Activated T-helper 17 cell treated with anti-CD3 and anti-CD28 coated beads, Interleukin-2, amount 50 U/mL, for 72 hours (primary cell): ENCODE measurements around the gene PLCB2. TPM values are rescaled to one million over a fixed set of nuclear protein-coding genes. Genes with fewer than 3 reads are reported as not detected.

Experiments used
- ATAC-seq: fragments of 150-1000 bp; cut with Tn5 transposase; replicated peaks from 2 replicates; pipeline ENCODE4 v1.10.0; 2021; ENCODE audit warnings: mild to moderate bottlenecking, moderate library complexity
- H3K27ac Mint-ChIP-seq: one replicate; pipeline ENCODE4 v1.8.0; 2022; ENCODE audit warnings: mixed read lengths
- H3K27me3 Mint-ChIP-seq: one replicate; pipeline ENCODE4 v1.8.0; 2022; ENCODE audit warnings: mixed read lengths
- H3K36me3 Mint-ChIP-seq: one replicate; pipeline ENCODE4 v1.8.0; 2022; ENCODE audit warnings: low read depth, mild to moderate bottlenecking, mixed read lengths
- H3K4me1 Mint-ChIP-seq: one replicate; pipeline ENCODE4 v1.8.0; 2022; ENCODE audit warnings: mixed read lengths
- H3K4me3 Mint-ChIP-seq: one replicate; pipeline ENCODE4 v1.8.0; 2022; ENCODE audit warnings: mild to moderate bottlenecking, mixed read lengths
- H3K9me3 Mint-ChIP-seq: one replicate; pipeline ENCODE4 v1.8.0; 2022; ENCODE audit warnings: mixed read lengths
- total RNA-seq, 2 donors: library from RNA; stranded (reverse); gene quantifications; one replicate each; pipeline ENCODE4 v1.2.3, GENCODE V29; 2022

The PLCB2 gene
- total RNA-seq, 2 donors from 2014 or later: 111 to 116 TPM

DNA sequence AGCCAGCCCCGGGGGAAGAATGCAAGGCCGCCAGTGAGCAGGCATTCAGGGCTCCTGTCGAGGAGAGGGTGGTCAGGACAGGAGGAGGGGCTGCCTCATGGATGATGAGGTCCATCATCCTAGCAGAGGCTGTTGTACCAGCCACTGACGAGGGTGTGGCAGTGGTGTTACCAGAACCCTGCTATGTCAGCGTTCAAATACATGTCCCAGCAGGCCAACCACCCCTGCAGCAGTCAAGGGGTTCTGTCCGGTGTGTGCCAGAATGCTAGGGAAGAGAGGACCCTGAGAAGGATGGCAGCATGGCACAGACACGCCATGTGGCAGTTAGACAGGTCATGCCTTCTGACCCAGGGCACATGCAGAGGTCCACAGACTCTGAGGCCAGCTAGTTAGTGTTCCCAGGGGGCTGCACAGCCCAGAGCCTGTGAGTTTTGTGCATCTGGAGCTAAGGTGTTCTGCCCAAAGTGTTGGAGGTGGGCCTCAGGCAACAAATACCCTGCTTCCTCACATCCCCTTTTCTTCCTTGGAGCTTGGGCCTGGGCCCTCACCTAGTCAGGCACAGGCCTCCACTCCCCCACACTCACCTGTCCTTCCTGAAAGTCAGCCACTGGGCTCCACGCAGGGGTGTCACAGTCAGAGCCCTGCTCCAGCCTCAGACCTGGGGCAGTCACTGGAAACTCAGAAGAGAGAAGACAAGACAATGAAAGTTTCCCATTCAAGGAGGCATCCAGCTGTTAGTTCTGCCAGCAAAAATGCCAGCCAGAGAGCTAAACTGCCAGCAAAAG, 61.0 kb downstream of the PLCB2 start:
- H3K4me1 Mint-ChIP-seq: no peaks in the 10 kb centered on the region
- H3K9me3 Mint-ChIP-seq: no peaks in the 10 kb centered on the region
- peaks cover 8% of the 10 kb centered on the region for H3K27me3 Mint-ChIP-seq
- no peak for ATAC-seq
- no peak overlapping the region for H3K4me3 Mint-ChIP-seq
- H3K27ac Mint-ChIP-seq: no peak overlapping the region
- H3K36me3 Mint-ChIP-seq: no peaks in the 10 kb centered on the region

DNA sequence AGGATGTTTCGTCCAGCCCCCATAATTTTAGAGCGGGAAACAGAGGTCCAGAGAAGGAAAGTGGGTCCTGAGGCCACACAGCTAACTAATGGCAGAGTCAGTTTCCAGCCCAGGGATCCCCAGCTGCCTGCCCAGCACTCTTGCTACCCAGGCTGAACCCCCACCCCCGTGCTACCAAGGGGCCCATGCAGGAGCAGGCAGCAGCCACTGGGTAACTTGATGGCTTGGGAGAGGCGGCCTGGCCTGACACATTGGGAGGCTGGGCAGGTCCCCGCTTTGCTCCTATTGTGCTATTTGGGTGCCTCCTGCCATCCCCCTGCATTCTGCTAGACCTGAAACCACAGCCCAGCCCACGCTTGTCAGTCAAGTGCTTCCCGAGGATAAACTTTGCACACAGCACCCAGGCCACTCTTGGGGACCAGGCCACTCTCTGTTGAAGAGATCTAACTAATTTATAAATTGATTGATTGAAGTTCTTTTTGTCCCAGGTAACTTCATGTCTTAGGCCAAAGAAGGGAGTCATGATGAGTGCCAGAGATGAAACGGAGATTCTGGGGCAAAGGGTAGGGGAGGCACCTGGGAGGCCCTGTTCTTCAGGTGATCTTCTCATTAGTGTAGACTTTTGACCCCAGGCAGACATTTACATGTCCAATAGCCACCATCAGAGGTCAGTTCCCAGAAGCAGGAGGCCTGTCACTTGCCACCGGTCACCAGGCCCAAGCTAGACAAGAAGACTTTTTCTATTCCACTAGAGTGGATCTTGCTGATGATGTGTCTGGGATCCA, 61.9 kb downstream of the PLCB2 start:
- Mint-ChIP-seq H3K27me3 (peaks cover 1% of the 10 kb centered on the region), H3K36me3 (no peaks in the 10 kb centered on the region), H3K27ac (no peak overlapping the region), H3K9me3 (no peaks in the 10 kb centered on the region), H3K4me1 (no peaks in the 10 kb centered on the region), H3K4me3 (no peak overlapping the region)
- no peak for ATAC-seq

DNA sequence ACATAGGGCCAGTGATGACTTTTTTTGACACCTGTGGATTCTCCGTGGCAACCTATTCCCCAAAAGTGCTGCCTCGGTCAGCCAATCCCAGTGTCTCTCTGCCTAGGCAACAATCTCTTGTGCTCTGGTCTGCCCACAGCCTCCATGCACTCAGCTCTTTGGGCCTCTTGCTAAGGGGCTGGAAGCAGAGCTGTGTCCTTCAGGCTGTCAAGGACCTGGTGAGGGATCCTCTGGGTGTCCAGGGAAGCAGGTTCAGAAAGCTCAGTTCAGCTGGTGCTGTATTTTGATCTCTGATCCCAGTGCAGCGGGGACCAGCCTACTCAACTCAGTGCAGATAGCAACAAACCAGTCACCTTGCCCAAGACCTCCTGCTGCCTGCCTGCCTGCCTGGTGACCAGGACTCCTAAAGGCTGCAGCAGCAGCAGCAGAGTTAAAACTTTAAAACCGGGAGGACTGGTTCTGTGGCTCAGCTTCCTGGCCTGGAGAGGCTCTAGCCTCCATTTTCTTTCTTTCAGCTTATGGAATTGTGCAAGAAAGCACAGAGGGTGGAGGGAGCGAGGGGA, 62.7 kb downstream of the PLCB2 start:
- Mint-ChIP-seq H3K27ac (no peak overlapping the region), H3K4me3 (no peak overlapping the region), H3K9me3 (no peaks in the 10 kb centered on the region), H3K4me1 (no peaks in the 10 kb centered on the region), H3K36me3 (no peaks in the 10 kb centered on the region), H3K27me3 (no peaks in the 10 kb centered on the region)
- no peak for ATAC-seq

DNA sequence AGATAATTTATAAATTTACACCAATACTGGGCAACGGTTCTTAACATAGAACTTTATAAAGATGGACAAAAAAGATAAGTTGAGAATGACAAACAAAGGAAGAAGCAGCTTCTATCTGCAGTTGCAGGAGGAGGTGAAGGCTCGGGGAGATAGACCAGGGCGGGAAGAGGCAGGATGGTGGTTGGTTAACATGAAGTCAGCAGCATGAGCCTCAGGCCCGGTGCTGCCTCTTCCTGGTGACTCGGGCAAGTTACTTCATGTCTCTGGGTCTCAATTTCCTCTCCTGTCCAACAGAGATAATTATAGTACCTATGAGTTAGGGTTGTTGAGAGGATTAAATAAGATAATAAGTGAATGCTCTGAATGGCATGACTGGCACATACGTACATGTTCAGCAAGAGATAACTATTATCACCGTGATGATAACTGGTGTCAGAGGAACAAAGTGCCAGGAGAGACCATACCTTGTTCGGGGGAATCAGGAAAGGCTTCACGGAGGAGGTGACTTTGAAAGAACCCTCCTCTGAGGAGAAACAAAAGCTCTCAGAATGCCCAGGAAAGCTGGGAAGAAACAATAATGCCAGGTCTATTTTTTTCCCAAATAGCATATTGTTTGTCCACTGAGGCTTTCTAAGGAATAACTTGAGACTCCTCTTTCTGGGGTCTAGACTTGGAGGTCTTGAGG, 64.5 kb downstream of the PLCB2 start:
- H3K36me3 Mint-ChIP-seq: no peaks in the 10 kb centered on the region
- no peak overlapping the region for H3K4me3 Mint-ChIP-seq
- H3K4me1 Mint-ChIP-seq: peaks cover 5% of the 10 kb centered on the region
- ATAC-seq: no peak
- H3K27ac Mint-ChIP-seq: no peak overlapping the region
- peaks cover 7% of the 10 kb centered on the region for H3K27me3 Mint-ChIP-seq
- no peaks in the 10 kb centered on the region for H3K9me3 Mint-ChIP-seq

DNA sequence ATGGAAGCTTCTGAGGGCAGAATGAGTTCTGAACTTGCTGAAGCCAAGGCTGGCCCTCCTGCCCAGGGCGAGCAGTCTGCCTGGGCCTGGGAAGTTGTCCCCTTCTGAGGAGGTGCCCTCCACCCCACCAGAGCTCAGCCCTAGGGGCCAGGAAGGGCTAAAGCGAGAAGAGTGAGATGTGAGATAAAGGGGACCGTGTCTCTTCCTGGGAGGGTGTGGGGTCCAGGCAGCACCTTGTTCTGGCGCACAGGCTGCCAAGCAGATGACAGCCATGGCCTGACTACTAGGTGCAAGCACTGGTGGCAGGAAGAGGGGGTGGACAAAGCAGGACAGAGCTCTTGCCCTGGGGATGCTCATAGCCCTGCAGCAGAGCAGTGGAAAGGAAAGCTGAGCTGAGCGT, 65.1 kb downstream of the PLCB2 start:
- H3K27ac Mint-ChIP-seq: no peak overlapping the region
- H3K36me3 Mint-ChIP-seq: no peaks in the 10 kb centered on the region
- peaks cover 14% of the 10 kb centered on the region for H3K27me3 Mint-ChIP-seq
- ATAC-seq: no peak
- peaks cover 5% of the 10 kb centered on the region for H3K4me1 Mint-ChIP-seq
- no peak overlapping the region for H3K4me3 Mint-ChIP-seq
- H3K9me3 Mint-ChIP-seq: no peaks in the 10 kb centered on the region

DNA sequence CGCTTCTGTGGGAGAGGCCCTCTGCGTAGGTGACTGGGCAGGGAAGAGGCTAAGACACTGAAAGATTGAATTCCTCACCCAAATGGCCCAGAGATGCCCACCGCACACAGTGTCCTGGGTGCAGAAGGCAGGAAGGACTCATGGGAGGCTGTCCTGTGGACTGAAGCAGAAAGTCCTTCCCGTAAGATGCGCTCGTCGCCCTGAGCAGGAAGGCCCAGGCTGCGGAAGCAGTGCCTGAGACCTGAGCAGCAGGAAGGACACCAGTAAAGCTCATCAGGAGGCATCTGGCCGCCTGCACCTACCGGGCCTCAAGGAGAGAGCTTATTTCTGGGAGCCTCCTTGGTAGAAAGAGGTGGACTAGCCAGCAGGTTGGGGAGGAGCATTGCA, 65.5 kb downstream of the PLCB2 start:
- no peak overlapping the region for H3K27ac Mint-ChIP-seq
- H3K4me1 Mint-ChIP-seq: peaks cover 5% of the 10 kb centered on the region
- no peaks in the 10 kb centered on the region for H3K36me3 Mint-ChIP-seq
- peaks cover 14% of the 10 kb centered on the region for H3K27me3 Mint-ChIP-seq
- H3K9me3 Mint-ChIP-seq: no peaks in the 10 kb centered on the region
- no peak for ATAC-seq
- no peak overlapping the region for H3K4me3 Mint-ChIP-seq

DNA sequence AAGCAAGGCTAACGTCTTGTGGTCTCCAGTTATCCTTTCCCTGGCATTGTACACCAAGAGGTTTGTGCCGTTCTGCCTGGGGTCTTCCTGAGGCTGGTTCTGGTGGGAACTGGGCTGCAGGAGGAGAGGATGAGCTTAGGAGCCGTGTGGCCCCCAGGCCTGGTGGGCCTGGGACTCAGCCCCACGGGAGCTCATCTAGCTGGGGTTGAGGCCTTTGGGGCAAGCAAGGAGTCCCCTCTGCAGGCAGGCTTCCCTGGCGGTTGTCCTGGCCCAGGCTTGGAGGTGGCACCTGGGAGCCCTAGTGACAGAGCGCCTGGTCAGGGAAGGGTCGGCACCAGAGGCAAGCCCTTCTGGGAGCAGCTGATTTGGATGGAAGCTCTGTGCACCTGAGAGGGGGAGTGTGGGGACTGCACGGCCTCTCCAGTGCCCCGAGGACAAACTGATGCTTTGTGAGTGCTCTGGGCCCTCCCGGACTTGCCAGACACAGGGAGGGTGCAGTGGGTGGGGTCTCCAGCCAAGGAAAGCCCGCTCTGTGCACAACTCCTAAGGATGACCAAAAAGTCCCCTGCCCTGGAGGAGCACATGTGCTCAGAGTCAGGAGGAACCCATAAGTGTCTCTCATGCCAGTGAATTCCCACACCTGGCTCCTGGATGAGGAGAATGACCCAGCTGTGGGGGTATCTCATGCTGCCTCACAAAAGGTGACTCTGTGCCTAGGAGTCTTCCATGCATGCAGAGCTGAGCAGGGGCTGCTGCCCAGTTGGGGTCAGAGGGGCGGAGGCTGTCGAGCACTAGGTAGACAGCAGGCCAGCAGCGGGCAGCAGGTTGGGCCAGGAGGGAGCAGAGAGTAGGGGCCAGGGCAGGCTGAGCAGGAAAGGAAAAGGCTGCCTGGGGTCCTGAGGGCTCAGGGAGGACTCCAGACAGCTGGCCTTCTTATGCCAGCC, 66.2 kb downstream of the PLCB2 start:
- Mint-ChIP-seq H3K27me3 (peaks cover 14% of the 10 kb centered on the region), H3K4me1 (peaks cover 5% of the 10 kb centered on the region), H3K36me3 (no peaks in the 10 kb centered on the region), H3K27ac (no peak overlapping the region), H3K9me3 (no peaks in the 10 kb centered on the region), H3K4me3 (no peak overlapping the region)
- ATAC-seq: no peak

DNA sequence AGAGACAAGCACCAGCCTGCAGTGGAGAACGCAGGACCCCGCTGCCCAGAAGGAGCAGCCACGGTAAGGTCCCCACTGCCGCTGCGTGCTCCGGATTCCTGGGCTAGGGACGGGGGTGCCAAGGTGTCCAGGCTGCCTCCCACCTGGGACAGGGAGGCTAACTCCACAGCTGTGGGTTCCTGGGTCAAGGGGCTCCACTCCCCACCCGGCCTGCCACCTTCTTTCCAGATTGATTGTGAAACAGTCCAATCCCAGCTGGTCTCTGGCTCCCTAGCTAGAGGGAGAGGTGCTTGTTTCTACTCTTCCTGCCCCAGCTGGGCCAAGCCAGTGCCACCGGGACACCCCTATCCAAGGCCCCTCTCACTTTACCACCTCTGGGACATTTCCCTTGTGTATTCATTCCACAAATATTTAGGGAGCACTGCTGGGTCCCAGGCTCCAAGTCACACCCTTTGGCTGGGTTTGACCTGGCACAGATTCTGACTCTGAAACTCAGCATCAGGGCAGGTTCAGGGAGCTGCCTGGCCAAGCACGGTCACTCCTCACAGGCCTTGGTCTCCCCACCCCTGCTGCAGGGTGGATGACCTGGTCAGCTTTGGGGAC, 67.0 kb downstream of the PLCB2 start:
- Mint-ChIP-seq H3K4me3 (no peak overlapping the region), H3K9me3 (no peaks in the 10 kb centered on the region), H3K27ac (no peak overlapping the region), H3K4me1 (peaks cover 5% of the 10 kb centered on the region), H3K27me3 (peaks cover 14% of the 10 kb centered on the region), H3K36me3 (no peaks in the 10 kb centered on the region)
- ATAC-seq: no peak

DNA sequence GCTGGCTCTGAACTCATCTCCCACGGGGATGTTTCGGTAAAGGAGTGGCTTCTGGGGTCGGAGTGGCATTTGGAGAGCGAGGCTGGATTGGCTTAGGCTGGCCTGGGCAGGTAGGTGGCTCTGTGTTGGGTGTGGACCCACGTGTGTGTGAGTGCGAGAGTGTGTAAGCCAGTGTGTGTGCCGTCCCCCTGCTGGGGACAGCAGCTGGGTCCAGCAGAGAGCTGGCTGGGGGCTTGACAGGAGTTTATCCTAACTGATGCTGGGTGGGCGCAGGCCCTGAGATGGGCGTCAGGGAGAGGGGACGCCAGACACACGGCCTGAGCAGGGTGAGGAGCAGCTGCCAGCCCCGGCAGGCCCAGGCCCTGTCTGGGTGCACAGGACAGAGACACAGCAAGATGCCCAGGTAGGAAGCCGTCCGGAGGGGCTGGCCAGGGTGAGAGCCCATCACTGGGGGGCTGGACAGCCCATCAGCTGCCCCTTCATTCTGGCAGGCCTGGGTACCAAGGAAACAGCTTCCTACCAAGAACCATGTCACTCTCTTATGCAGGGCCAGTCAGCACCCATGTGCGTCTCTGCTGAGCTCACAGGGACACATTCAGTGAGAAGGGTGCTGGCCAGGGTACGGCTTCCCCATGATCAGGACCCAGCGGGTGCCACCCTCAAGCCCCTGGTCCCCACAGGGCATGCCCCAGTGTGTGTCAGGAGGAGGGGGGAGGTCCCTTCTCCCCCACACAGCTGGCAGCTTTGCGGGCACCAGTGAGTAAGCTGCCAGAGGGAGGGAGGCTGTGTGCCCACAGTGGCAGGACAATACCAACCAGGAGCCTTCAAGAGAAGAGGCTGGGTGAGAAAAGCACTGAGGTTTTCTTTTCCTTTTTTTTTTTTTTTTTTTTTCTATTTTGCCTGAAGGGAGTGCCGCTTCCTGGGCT, 67.8 kb downstream of the PLCB2 start:
- H3K9me3 Mint-ChIP-seq: no peaks in the 10 kb centered on the region
- peaks cover 5% of the 10 kb centered on the region for H3K4me1 Mint-ChIP-seq
- no peak overlapping the region for H3K4me3 Mint-ChIP-seq
- H3K27me3 Mint-ChIP-seq: peaks cover 14% of the 10 kb centered on the region
- no peak for ATAC-seq
- no peaks in the 10 kb centered on the region for H3K36me3 Mint-ChIP-seq
- no peak overlapping the region for H3K27ac Mint-ChIP-seq

DNA sequence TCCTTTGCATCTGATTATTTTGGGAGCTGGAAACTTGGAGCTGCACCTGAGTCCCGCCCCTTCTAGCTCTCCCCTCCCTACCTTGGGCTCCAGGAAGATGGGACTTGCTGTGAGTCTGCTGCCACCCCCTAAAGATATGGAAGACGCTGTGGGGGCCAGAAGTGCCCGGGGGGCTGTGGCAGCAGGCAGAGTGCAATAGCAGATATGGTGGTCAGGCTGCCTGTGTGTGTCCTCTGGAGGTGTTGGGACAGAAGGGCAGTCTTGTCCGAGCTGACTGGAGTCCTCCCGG, 68.4 kb downstream of the PLCB2 start:
- Mint-ChIP-seq H3K4me1 (peaks cover 5% of the 10 kb centered on the region), H3K9me3 (no peaks in the 10 kb centered on the region), H3K27me3 (peaks cover 14% of the 10 kb centered on the region), H3K4me3 (no peak overlapping the region), H3K36me3 (no peaks in the 10 kb centered on the region), H3K27ac (no peak overlapping the region)
- no peak for ATAC-seq

DNA sequence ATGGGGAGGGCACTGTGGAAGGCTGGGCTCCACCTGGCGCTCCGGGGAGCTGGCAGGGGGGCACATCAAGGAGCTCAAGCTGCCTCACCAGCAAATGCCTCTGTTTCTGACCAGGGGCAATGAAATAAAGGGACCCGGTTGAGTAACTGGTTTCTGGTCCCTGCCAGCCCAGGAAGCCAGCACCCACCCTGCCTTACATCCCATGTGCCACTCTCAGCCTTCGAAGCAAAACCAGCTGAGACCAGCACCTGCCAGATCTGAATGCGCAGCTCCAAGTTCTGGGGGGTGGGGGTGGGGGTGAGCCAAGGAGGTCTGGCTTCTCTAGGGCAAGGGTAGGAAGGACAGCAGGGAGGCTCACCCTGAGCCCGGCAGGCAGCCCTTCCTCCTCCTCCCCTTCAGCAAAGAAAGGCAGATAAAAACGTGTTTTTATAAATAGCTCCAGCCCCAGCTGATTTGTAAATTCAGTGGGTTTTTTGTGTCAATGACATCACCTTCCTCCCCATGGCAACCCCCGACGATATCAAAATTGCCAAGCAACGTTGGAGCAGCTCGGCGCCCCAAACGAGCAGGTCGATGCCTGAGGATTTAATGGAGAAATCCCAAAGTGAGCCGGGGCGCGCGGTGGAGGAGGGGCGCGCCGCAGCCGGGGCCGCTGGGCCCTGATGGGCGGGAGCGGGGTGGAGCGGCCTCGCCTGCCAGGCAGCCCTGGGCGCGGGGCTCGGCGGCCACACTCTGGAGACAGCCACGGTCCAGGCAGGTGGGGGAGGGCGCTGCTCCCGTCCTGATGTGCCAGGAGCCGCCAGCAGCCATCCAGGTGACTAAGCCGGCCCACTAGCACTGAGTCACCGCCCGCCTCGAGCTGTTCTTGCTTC, 69.0 kb downstream of the PLCB2 start, which contains the start of gene PAK6:
Gene PAK6 (plus strand): TSS at position 532 of the 872 bp plus-strand sequence. CDS start 25,723 bp downstream, outside the sequence.
- Mint-ChIP-seq H3K9me3 (no peaks in the 10 kb centered on the region), H3K27me3 (peaks cover 14% of the 10 kb centered on the region), H3K27ac (no peak within 1 kb of the TSS), H3K36me3 (no peaks in the 10 kb centered on the region), H3K4me3 (peak within 1 kb of the TSS; percentile 31), H3K4me1 (peaks cover 5% of the 10 kb centered on the region)
- ATAC-seq: peak; percentile 90
